Epithelial cell of proximal tubule (primary cell): Measurements from ENCODE around the gene GTPBP2. TPM values are rescaled to one million over a fixed set of nuclear protein-coding genes. Genes with fewer than 3 reads are reported as not detected.
"Not testable (repeated sequence)": the region's sequence is repeated elsewhere in the genome, so short reads cannot be mapped to it uniquely, and the experiment has no call there.

Experiments used
- DNase-seq: peaks from one replicate; pipeline ENCODE4 v3.0.0-alpha.2; 2011; ENCODE audit warnings: low read depth
- H3K4me3 ChIP-seq: 2 replicates; pipeline ENCODE4 v1.5.1; 2011; ENCODE audit warnings: low read depth, mild to moderate bottlenecking, low read length
- CTCF ChIP-seq: conservative IDR thresholded peaks from 2 replicates; pipeline ENCODE4 v1.5.1; 2012; ENCODE audit warnings: low read depth, mild to moderate bottlenecking, low read length
- total RNA-seq: library from RNA; depleted of rRNA; stranded (reverse); fragments of >200 nt; gene quantifications from 2 replicates; pipeline ENCODE4 v1.2.3, GENCODE V29; 2015

Gene GTPBP2
- total RNA-seq, 1 donor from 2014 or later: 85.6 TPM

DNA sequence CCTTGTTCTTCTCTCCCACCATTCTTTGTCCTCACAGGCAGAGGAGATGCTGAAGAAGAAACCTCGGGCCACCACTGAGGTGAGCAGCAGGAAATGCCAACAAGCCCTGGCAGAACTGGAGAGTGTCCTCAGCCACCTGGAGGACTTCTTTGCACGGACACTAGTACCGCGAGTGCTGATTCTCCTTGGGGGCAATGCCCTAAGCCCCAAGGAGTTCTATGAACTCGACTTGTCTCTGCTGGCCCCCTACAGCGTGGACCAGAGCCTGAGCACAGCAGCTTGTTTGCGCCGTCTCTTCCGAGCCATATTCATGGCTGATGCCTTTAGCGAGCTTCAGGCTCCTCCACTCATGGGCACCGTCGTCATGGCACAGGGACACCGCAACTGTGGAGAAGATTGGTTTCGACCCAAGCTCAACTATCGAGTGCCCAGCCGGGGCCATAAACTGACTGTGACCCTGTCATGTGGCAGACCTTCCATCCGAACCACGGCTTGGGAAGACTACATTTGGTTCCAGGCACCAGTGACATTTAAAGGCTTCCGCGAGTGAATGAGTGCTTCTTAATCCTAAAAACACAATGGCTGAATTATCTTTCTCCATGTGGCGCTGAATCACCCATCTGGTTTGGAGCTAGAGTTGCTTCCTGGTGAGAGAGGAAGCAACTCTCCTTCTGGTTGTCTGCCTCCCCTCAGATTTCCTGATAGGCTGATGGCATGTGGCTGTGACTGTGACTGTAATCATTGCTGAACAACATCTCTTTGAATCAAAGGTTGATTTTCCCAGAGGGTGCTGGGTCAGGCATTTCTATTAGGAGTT is 11.1 kb upstream of the GTPBP2 start:
- DNase-seq: no peak
- TF ChIP-seq CTCF: no peak
- H3K4me3 ChIP-seq: no peak overlapping the region

GRCh38 chr6:43636308-43636659 is 7.2 kb upstream of the GTPBP2 start:
- DNase-seq: no peak
- no peak for TF ChIP-seq CTCF
- H3K4me3 ChIP-seq: peak overlapping the region; percentile 92

- H3K4me3 ChIP-seq: peak within 1 kb of the TSS; percentile 92
- TF ChIP-seq CTCF: no peak
- DNase-seq: no peak
Observed at GRCh38 chr6:43635387-43636307, 6.6 kb upstream of the GTPBP2 start, which contains the start of gene MAD2L1BP. TSS of gene MAD2L1BP (plus strand) at chr6:43635840. CDS start at chr6:43635876, 36 bp downstream.

DNA sequence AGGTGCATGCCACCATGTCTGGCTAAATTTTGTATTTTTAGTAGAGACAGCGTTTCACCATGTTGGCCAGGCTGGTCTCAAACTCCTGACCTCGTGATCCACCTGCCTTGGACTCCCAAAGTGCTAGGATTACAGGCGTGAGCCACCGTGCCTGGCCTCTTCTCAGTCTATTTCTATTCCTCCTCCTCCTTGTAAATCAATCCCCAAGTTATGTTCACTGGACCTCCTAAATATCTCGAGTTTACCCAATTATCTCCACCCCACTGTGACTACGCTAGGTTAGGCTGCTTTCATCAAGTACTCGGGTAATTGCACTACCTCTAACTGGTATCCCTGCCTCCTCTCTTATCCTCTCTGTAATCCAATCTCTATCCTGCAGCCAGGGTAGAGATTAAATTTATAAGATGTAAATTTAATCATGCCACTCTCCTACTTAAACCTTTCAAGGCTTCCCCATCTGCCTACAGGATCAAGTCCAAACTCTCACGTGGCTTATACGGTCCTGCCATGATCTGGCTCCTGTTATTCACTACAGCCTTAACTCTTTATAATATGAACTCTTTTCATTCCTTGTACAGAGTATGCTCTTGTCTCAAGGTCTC is 5.7 kb upstream of the GTPBP2 start:
- no peak for TF ChIP-seq CTCF
- H3K4me3 ChIP-seq: no peak overlapping the region
- DNase-seq: no peak

DNA sequence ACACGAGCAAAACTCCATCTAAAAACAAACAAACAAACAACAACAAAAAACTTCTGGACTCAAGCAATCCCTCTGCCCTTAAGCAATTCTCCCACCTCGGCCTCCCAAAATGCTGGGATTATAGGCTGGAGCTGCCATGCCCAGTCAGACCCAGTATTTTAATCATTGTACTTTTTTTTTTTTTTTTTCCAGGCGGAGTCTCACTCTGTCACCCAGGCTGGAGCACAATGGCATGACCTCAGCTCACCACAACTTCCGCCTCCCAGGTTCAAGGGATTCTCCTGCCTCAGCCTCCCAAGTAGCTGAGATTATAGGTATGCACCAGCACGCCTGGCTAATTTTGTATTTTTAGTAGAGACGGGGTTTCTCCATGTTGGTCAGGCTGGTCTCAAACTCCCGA is 3.9 kb upstream of the GTPBP2 start:
- not testable (repeated sequence) for DNase-seq

GRCh38 chr6:43630980-43631619 is 2.0 kb upstream of the GTPBP2 start:
- DNase-seq: no peak
- no peak overlapping the region for H3K4me3 ChIP-seq
- TF ChIP-seq CTCF: no peak

More for the DNA sequence above, 3.9 kb upstream of the GTPBP2 start:
- H3K4me3 ChIP-seq: not testable (repeated sequence)
